DLD1 (cell line): ENCODE results near the gene SEPTIN5.
"Not testable (repeated sequence)": the region's sequence is repeated elsewhere in the genome, so short reads cannot be mapped to it uniquely, and the experiment has no call there.

Source experiments
- in situ Hi-C: cut with HindIII; loops from 2 replicates; pipeline ENCODE4 v1.10.0; 2017; ENCODE audit warnings: low sequenced_read_pairs

The SEPTIN5 gene

GRCh38 chr22:19680287-19680881 is 33.9 kb upstream of the SEPTIN5 start:
- in situ Hi-C loops = no loop called here

DNA sequence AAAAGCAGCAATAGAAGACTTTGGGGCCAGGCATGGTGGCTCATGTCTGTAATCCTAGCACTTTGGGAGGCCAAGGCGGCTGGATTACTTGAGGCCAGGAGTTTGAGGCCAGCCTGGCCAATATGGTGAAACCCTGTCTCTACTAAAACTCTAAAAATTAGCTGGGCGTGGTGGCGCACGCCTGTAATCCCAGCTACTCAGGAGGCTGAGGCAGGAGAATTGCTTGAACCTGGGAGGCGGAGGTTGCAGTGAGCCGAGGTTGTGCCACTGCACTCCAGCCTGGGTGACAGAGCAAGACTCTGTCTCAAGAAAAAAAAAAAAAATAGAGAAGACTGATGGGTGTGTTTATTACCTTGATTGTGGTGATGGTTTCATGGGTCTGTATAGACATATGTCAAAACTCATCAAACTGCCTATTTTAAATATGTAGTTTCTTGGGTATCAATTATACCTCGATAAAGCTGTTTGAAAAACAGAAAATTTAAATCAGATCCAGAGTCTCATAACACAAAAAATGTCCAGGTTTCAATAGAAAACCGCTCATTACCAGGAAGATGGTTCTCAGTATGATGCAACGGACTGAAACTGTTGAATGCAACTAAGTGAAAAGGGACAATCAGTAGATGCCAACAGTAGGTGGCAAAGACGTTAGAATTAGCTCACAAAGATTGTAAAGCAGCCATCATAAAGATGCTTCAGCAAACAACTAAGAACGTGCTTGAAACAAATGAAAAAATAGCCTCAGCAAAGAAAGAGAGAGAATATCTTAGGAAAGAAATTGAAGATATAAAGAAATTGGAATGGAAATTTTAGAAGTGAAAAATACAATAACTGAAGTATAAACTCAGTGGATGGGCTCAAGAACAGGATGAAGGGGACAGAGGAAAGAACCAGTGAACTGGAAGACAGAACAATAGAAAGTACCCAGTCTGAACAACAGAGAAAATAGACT is 33.1 kb upstream of the SEPTIN5 start:
- in situ Hi-C loops = no loop called here

GRCh38 chr22:19681863-19682245 is 32.4 kb upstream of the SEPTIN5 start:
- in situ Hi-C loops = no loop called here

GRCh38 chr22:19686946-19687345 is 27.4 kb upstream of the SEPTIN5 start:
- in situ Hi-C loops = no loop called here

DNA sequence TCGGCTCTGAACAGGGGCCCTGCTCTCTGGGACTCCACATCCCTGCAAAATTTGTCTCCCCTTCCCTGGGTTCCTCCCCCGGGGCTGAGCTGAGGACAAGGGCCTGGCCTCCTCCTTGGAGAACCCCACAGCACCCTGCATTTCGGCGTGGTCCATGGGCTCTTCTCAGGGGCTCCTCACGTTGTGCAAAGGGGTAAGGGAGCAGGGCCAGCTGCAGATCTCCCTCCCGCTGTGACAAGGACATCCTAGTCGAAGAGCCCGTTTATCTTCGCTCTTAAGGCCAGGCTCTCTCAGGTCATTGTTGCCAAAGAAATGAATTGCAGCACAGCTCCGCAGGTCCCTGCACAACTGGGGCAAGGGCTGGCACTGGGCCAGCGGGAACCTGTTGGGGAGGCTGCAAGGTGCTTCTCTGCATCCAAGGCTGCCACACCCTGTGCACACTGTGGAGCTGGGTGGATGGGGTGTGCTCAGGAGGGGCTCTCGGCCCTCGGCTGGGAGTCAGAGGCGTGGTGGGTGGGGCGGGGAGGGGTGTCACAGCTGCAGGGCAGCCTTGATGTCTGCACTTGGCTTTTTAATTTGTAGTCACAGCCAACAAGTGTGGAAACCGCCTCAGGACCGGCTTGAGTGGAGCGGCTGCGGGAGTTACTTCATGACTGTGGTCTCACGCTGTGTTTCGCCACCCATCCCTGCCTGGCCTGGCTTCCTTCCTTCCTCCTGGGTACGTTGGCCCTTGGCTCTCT is 26.6 kb upstream of the SEPTIN5 start:
- in situ Hi-C loops = no loop called here

GRCh38 chr22:19688301-19689290 is 25.7 kb upstream of the SEPTIN5 start:
- in situ Hi-C loops = no loop called here

- in situ Hi-C loops = no loop called here
Observed at GRCh38 chr22:19689408-19689807, 24.9 kb upstream of the SEPTIN5 start.

DNA sequence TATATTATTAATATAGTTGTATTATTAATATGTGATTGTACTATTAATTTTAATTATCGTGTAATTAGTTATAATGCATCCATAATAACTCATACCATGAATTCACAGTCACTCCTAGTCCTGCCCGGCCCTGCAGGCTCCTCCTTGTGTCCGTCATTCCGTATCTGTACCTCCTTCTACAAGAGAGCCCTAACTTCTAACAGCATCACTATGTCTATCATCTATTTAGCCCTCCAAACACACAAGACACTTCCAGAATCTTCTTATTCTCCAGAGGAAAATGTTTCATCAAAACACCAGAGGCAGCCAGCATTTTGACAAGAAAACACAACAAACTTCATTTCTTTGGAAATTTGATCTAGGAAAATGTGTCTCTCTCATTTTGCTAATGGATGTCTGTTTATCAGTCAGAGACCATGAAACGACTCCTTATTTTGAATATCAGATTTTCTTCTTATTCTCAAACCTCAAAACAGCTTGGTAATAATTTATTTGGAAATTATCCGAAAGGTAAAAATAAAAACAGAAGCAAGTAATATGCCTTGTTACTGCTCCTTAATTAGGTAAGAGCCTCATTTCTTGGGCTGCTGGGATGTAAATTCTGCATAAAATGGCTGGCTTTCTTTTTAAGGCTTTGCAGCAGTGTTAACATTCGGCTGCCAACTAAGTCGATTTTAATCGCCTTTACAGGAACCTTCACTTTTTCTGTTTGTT is 23.1 kb upstream of the SEPTIN5 start:
- in situ Hi-C loops = no loop called here

DNA sequence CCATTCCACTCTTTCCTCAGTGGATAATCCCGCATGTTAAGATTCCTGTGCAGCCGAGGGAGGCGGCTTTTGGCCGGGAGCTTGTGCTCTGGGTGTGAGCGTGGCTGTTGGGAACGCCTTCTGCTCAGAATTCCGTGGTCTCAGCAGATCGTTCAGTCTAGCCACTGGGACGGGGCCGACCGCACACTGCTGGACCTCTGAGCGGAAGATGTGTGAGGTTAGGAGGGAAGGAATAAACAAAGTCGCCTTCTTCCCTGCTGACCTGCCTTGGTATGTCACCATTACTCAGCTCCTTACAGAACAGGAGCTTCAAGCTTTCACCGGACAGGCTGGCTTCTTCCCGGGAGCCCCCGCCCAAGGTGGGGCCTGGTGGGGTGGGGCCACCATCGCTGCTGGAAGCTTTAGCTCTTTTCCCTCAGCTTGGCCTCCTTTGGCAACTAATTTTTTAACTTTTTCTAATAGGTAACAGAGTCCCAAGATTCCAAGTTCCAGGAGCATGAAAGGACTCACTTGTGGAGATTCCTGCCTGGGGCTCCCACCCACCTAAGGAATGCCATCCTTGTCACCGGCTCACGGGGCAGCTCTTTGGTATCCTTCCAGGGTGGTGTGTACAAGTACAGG is 22.5 kb upstream of the SEPTIN5 start:
- in situ Hi-C loops = no loop called here

- in situ Hi-C loops = no loop called here
Observed at GRCh38 chr22:19693581-19693980, 20.7 kb upstream of the SEPTIN5 start.

DNA sequence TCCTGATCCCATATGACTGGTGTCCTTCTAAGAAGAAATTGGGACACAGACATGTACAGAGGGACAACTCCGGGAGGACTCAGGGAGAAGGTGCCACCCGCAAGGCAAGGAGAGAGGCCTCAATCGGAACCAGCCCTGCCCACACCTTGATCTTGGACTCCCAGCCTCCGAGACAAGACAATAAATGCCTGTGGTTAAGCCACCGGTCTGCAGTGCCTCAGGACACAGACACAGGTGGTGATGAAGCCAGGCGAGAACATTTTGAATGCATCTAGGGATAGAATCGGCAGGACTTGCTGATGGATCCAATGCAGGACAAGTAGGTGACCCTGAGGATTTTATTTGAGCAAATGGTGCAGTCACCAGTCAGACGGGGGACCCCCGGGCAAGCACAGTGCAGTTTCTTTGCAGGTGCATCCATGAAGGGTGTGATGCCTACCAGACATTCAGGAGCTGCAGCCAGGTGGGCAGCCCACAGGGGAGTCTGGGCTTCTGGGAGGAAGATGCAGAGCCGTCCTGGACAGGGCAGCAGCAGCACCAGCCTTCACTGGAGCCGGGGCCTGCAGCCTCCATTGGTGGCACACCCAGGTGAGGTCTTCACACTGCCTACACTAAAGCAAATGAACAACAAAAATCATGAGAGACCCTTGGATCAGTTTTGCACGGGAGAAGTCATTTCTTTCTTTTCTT is 20.2 kb upstream of the SEPTIN5 start:
- in situ Hi-C loops = no loop called here

GRCh38 chr22:19694696-19695095 is 19.6 kb upstream of the SEPTIN5 start:
- in situ Hi-C loops = no loop called here

DNA sequence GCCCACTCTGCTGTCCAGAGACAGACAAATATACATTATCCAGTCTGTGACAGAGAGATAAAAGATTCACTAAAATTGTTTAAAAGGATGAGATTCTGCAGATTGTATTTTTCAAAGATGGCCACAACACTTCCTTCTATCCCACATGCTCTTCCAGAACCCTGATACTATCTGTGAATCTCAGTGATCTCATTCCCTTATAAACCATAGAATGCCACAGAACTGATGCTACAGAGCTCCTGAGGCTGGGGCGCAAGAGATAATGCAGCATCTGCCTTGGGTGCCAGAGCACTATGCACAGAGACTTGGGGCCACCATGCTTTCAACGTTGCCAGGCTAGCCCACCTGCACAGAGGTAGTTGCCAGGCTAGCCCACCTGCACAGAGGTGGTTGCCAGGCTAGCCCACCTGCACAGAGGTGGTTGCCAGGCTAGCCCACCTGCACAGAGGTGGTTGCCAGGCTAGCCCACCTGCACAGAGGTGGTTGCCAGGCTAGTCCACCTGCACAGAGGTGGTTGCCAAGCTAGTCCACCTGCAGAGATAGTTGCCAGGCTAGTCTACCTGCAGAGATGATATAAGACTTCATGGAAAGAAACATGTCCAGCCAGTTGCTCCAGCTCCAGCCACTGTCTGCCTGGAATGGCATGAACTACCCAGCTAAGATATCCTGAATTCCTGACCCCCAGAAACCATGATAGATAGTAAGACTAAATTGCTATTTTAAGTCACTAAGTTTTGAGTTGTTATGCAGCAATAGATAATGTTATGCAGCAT is 17.6 kb upstream of the SEPTIN5 start:
- in situ Hi-C loops = no loop called here

DNA sequence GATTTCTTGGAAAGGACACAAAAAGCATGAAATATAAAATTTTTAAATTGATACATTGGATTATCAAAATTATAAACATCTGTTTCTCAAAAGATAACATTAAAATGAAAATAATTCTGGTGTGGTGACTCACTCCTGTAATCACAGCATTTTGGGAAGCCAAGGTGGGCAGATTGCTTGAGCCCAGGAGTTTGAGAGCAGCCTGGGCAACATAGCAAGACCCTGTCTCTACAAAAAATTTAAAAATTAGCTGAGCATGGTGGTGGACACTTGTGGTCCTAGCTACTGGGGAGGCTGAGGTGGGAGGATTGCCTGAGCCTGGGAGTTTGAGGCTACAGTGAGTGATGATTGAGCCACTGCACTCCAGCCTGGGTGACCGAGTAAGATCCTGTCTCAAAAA is 16.4 kb upstream of the SEPTIN5 start:
- in situ Hi-C loops = not testable (repeated sequence)

DNA sequence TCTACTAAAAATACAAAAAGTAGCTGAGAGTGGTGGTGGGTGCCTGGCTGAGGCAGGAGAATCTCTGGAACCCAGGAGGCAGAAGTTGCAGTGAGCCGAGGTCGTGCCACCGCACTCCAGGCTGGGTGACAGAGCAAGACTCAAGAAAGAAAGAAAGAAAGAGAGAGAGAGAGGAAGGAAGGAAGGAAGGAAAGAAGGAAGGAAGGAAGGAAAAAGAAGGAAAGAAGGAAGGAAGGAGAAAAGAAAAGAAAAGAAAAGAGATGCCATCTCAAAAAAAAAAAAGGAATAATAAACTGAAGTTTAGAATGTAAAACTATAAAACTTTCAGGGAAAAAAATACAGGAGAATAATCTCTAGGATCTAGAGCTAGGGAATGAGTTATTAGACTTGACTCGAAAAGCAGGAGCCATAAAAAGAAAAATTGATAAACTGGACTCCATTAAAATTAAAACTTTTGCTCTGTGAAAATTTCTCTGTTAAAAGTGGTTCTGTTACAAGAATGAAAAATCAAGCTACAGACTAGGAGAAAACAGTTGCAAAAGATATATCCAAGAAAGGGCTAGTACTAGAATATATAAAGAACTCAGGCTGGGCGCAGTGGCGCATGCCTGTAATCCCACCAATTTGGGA is 13.4 kb upstream of the SEPTIN5 start:
- in situ Hi-C loops = no loop called here

DNA sequence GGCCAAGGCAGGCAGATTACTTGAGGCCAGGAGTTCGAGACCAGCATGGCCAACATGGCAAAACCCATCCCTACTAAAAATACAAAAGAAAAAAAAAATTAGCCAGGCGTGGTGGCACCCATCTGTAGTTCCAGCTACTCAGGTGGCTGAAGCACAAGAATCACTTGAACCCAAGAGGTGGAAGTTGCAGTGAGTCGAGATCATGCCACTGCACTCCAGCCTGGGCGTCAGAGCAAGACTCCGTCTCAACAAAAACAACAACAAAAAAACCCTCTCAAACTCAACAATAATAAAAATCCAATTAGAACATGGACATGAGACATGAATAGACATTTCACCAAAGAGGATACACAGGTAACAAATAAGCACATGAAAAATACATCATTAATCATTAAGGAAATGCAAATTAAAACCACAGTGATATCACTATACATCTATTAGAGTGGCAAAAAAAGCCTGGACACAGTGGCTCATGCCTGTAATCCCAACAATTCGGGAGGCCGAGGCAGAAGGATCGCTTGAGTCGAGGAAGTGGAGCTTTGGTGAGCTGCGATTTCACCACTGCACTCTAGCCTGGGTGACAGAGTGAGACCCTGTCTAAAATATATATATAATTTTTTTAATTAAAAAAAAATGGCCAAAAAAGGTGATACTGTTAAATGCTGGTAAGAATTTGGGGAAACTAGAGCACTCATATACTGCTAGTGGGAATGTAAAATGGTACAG is 12.7 kb upstream of the SEPTIN5 start:
- in situ Hi-C loops = no loop called here

GRCh38 chr22:19703869-19704268 is 10.4 kb upstream of the SEPTIN5 start:
- in situ Hi-C loops = no loop called here
